NCI-H146 treated with DMSO at 0.1 percent for 48 hours (cell line): ENCODE data around the gene PRSS36.
A peak's percentile ranks its signal among the peaks of the same experiment; 100 is the strongest.

Source experiments
- DNase-seq: peaks from one replicate; lab custom pipeline; 2025; ENCODE audit not compliant: unreplicated experiment; lab: John Stamatoyannopoulos, UW

Gene PRSS36

GRCh38 chr16:31128711-31129567 is 20.9 kb downstream of the PRSS36 start:
- DNase-seq, result no peak

GRCh38 chr16:31127182-31127581 is 22.7 kb downstream of the PRSS36 start:
- no peak for DNase-seq

GRCh38 chr16:31125844-31126243 is 24.0 kb downstream of the PRSS36 start:
- no peak for DNase-seq

GRCh38 chr16:31120129-31120528 is 29.7 kb downstream of the PRSS36 start:
- DNase-seq, result no peak

- no peak for DNase-seq
These were observed 31.4 kb downstream of the PRSS36 start for GRCh38 chr16:31118223-31119155.

- DNase-seq, result peak; percentile 95
These were observed 32.3 kb downstream of the PRSS36 start, which contains the start of gene KAT8 for GRCh38 chr16:31117384-31118222. Gene KAT8, plus strand, starts transcription at chr16:31117664. Its CDS starts 18 bp downstream, at chr16:31117682.

- no peak for DNase-seq
These were observed 35.4 kb downstream of the PRSS36 start for GRCh38 chr16:31114468-31114867.

- no peak for DNase-seq
These were observed 36.4 kb downstream of the PRSS36 start for GRCh38 chr16:31113121-31114120.

- DNase-seq, result no peak
These were observed 37.2 kb downstream of the PRSS36 start for GRCh38 chr16:31112711-31113110.

- no peak for DNase-seq
These were observed 37.9 kb downstream of the PRSS36 start for GRCh38 chr16:31111881-31112466.

- no peak for DNase-seq
These were observed 39.5 kb downstream of the PRSS36 start for GRCh38 chr16:31110106-31111034.

GRCh38 chr16:31109622-31110021 is 40.2 kb downstream of the PRSS36 start:
- DNase-seq, result no peak

- no peak for DNase-seq
These were observed 40.9 kb downstream of the PRSS36 start for GRCh38 chr16:31108794-31109558.

GRCh38 chr16:31108035-31108793 is 41.7 kb downstream of the PRSS36 start, which contains the start of gene BCKDK:
Gene BCKDK, plus strand, starts transcription at chr16:31108386. Its CDS starts 838 bp downstream, at chr16:31109224.
- DNase-seq, result peak; percentile 69

GRCh38 chr16:31107465-31107867 is 42.4 kb downstream of the PRSS36 start:
- DNase-seq, result no peak
